ENCODE results near the gene ANKS1B. TPM values are rescaled to one million over a fixed set of nuclear protein-coding genes. Genes with fewer than 3 reads are reported as not detected.

Gene ANKS1B
- total and polyA plus RNA-seq, 7 donors: 0.46 to 7.4 (median 3.6) TPM

DNA sequence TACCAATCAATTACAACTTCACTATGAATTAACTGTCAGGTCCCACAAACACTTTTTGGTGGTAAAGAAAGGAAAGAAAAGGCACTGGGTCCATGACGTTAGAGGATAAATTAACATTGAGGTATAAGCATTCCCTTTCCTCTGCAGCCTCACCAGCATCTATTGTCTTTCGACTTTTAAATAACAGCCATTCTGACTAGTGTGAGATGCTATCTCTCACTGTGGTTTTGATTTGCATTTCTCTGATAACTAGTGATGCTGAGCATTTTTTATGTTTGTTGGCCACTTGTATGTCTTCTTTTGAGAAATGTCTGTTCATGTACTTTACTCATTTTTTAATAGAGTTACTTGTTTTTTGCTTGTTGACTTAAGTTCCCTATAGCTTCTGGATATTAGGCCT is 9.4 kb downstream of the ANKS1B start:
- Histone ChIP-seq H3K36me3 (ENCODE audit: insufficient read depth in 1 of 2, low read depth in 1 of 2) (no peaks in the 10 kb centered on the region), H3K4me1 (no peaks in the 10 kb centered on the region), H3K27me3 (ENCODE audit: insufficient read depth in 3 of 3, low read length in 2 of 3) (no peaks in the 10 kb centered on the region), H3K27ac (no peak overlapping the region), H3K4me3 (no peak overlapping the region), H3K9me3 (no peaks in the 10 kb centered on the region)
- TF ChIP-seq, protein P1, sequence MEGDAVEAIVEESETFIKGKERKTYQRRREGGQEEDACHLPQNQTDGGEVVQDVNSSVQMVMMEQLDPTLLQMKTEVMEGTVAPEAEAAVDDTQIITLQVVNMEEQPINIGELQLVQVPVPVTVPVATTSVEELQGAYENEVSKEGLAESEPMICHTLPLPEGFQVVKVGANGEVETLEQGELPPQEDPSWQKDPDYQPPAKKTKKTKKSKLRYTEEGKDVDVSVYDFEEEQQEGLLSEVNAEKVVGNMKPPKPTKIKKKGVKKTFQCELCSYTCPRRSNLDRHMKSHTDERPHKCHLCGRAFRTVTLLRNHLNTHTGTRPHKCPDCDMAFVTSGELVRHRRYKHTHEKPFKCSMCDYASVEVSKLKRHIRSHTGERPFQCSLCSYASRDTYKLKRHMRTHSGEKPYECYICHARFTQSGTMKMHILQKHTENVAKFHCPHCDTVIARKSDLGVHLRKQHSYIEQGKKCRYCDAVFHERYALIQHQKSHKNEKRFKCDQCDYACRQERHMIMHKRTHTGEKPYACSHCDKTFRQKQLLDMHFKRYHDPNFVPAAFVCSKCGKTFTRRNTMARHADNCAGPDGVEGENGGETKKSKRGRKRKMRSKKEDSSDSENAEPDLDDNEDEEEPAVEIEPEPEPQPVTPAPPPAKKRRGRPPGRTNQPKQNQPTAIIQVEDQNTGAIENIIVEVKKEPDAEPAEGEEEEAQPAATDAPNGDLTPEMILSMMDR (IDR thresholded peaks at IDR 0.05): no peak
- intact Hi-C loops (cut with DNase I): no loop called here
- no peak for ATAC-seq
- 67 to 89% (median 73%) methylated on average over 2 of the region's 2 CpGs for WGBS, 3 donors
- no peak for DNase-seq

DNA sequence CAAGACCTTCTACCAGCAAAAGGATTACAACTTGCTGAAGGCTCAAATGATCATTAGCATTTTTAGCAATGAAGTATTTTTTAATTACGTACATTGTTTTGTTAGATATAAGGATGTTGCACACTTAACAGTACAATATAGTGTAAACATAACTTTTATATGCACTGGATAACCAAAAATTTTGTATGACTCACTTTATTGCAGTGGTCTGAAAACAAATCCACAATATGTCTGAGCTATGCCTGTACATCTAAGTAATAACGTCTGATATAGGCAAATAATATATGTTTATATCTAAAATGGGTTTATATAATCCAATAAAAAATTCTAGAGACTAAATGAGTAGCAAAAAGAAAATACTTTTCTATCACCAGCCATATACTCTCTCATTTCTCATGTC is 10.6 kb downstream of the ANKS1B start:
- intact Hi-C loops (cut with DNase I): no loop called here
- DNase-seq: no peak
- Histone ChIP-seq H3K27me3 (ENCODE audit: insufficient read depth in 3 of 3, low read length in 2 of 3) (no peaks in the 10 kb centered on the region), H3K4me1 (no peaks in the 10 kb centered on the region), H3K4me3 (no peak overlapping the region), H3K27ac (no peak overlapping the region), H3K36me3 (ENCODE audit: insufficient read depth in 1 of 2, low read depth in 1 of 2) (no peaks in the 10 kb centered on the region), H3K9me3 (no peaks in the 10 kb centered on the region)
- no peak for ATAC-seq
- 90 to 97% (median 91%) methylated on average over 2 of the region's 2 CpGs for WGBS, 3 donors
- TF ChIP-seq, protein P1 (IDR thresholded peaks at IDR 0.05): no peak

DNA sequence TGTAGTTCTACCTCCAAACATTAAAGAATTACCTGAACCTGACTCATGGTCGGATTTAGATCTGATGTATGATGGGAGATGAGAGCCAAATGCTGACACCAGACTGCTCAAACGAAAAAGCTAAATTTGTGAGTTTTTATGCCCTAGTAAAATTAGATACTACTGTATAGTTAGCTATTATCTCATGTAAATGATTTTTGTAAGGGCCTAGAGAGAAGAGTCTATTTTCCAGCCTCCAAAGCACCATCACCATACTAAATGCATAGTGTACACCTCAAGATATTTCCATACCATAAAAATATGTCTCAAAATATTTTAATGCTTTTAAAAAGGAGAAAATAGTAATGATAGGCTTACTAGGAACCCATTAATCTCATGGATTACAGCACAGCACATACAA is 18.3 kb downstream of the ANKS1B start:
- Histone ChIP-seq H3K36me3 (ENCODE audit: insufficient read depth in 1 of 2, low read depth in 1 of 2) (no peaks in the 10 kb centered on the region), H3K4me3 (no peak overlapping the region), H3K4me1 (no peaks in the 10 kb centered on the region), H3K27me3 (ENCODE audit: insufficient read depth in 3 of 3, low read length in 2 of 3) (no peaks in the 10 kb centered on the region), H3K9me3 (no peaks in the 10 kb centered on the region), H3K27ac (no peak overlapping the region)
- TF ChIP-seq, protein P1 (IDR thresholded peaks at IDR 0.05): no peak
- ATAC-seq (no peak), DNase-seq (no peak)
- intact Hi-C loops (cut with DNase I): no loop called here
- WGBS, 3 donors: 73 to 81% (median 79%) methylated on average over 2 of the region's 2 CpGs

DNA sequence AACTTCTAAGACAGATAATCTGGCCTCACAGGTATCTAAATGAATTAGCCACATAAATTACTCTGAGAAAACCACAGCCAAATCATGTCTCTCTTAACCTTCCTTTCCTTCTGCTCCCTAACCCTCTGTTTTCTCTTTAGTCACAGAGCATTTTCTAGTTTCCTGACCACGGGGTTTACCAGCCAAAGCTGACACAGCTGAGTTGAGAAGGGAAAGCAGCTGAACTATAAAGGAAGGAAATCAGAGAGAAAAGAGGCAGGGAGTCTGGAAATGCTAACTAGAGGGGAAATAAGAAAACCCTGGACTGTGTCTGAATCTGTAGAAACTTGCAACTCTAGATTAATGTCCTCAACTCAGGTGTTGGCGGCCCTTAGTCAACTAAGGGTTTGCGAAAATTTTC is 24.4 kb downstream of the ANKS1B start:
- no peak overlapping the region for H3K4me3 ChIP-seq
- DNase-seq (no peak), ATAC-seq (peak in 3 of 4 donors; percentile 37 to 52 (median 40))
- TF ChIP-seq, protein P1 (IDR thresholded peaks at IDR 0.05): no peak
- 31 to 35% (median 31%) methylated on average over 3 of the region's 3 CpGs for WGBS, 3 donors
- H3K4me1 ChIP-seq: no peaks in the 10 kb centered on the region
- H3K36me3 ChIP-seq (ENCODE audit: insufficient read depth in 1 of 2, low read depth in 1 of 2): no peaks in the 10 kb centered on the region
- H3K27ac ChIP-seq: no peak overlapping the region
- H3K9me3 ChIP-seq: no peaks in the 10 kb centered on the region
- no peaks in the 10 kb centered on the region for H3K27me3 ChIP-seq (ENCODE audit: insufficient read depth in 3 of 3, low read length in 2 of 3)
- intact Hi-C loops (cut with DNase I): no loop called here

DNA sequence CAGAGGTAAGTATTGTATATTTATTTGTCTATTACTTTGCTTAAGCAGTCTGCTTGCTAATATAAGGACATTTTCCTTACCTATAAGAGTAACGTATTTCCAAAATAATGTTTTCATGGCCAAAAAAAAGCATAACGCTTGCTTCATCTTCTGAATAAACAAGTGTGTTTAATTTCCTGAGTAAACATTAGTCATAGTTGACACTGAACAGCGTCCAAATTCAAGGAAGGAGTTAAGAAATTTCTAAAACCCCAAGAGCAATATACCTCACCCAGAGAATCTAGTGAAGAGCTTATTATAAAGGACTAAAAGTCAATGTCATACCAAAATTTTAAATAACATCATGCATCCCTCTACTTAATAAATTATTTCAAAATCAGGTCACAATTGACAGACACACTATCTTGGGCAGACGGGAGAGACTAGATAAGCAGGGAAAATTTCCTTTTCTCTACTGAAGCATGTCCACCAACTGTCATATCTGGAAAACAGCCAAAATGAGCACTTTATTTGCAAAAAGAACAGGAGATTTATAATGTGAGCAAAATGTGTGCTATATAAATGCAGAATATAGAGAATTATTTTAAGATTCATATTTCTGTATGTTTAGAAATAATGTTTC is 25.1 kb downstream of the ANKS1B start:
- Histone ChIP-seq H3K36me3 (ENCODE audit: insufficient read depth in 1 of 2, low read depth in 1 of 2) (no peaks in the 10 kb centered on the region), H3K27me3 (ENCODE audit: insufficient read depth in 3 of 3, low read length in 2 of 3) (no peaks in the 10 kb centered on the region), H3K9me3 (no peaks in the 10 kb centered on the region), H3K27ac (no peak overlapping the region), H3K4me1 (no peaks in the 10 kb centered on the region), H3K4me3 (no peak overlapping the region)
- intact Hi-C loops (cut with DNase I): no loop called here
- WGBS, 3 donors: 26 to 30% (median 28%) methylated on average over 4 of the region's 4 CpGs
- TF ChIP-seq, protein P1 (IDR thresholded peaks at IDR 0.05): no peak
- no peak for DNase-seq
- ATAC-seq: no peak
